SH-SY5Y (cell line): ENCODE data around the gene TEAD1.

Experiments
- GATA2 ChIP-seq: IDR thresholded peaks from 2 replicates; pipeline ENCODE4 v1.6.1; 2011; ENCODE audit warnings: mild to moderate bottlenecking, low read depth, low read length
- GATA3 ChIP-seq: IDR thresholded peaks from 2 replicates; pipeline ENCODE4 v1.6.1; 2011; ENCODE audit warnings: low read depth, mild to moderate bottlenecking, low read length, moderate library complexity

DNA sequence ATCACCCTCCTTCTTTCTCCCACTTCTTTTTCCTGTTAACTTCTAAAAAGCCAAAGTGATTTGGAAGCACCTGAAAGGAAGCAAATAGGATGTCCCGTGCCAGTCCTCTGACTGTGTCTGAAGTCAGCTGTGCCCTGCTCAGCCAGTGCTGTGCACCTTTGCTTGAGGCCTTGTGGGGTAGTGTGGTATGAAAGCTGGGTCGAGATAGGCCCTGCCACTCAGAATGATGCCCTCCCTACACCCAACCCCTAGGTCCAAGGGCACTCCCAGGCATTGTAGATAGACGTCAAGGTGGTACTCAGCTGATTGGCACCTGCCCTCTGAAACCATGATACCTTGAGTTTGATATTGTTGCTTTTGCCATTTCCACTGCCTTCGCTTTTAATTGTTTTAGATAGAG, 251.3 kb downstream of the TEAD1 start:
- TF ChIP-seq GATA2 = no peak
- TF ChIP-seq GATA3 = no peak
